SK-N-MC (cell line): ENCODE results near the gene AHRR.

Source experiments
- EZH2 ChIP-seq: fragments of 200-600 bp; sonication (generic); IDR thresholded peaks from one replicate; pipeline ENCODE4 v1.6.1; 2017; ENCODE audit warnings: antibody characterized with exemption
- POLR2AphosphoS5 ChIP-seq: IDR thresholded peaks from 2 replicates; pipeline ENCODE4 v1.6.1; 2012; ENCODE audit warnings: mild to moderate bottlenecking, low read depth, low read length, borderline replicate concordance

- TF ChIP-seq EZH2 (no peak), POLR2AphosphoS5 (no peak)
Observed at GRCh38 chr5:431001-431710, 109.6 kb downstream of the AHRR start.
